ENCODE results near the gene IRS1. TPM values are rescaled to one million over a fixed set of nuclear protein-coding genes. Genes with fewer than 3 reads are reported as not detected.

Gene IRS1
- total RNA-seq, 1 donor from 2014 or later = 12.6 TPM

- FAIRE-seq (no peak), DNase-seq (ENCODE audit: low read depth) (no peak)
- TF ChIP-seq CTCF (IDR thresholded peaks at IDR 0.05; ENCODE audit: insufficient read depth, low read length, severe bottlenecking) = no peak
- Histone ChIP-seq H3K27me3 (ENCODE audit: control insufficient read depth, insufficient read depth, low read length) (no peaks in the 10 kb centered on the region), H3K36me3 (ENCODE audit: control insufficient read depth, insufficient read depth, low read length) (no peaks in the 10 kb centered on the region), H3K4me3 (ENCODE audit: low read depth, low read length) (no peak overlapping the region)
Measured at GRCh38 chr2:226693521-226693920, 106.1 kb downstream of the IRS1 start.

- FAIRE-seq = no peak
- Histone ChIP-seq H3K36me3 (ENCODE audit: control insufficient read depth, insufficient read depth, low read length) (no peaks in the 10 kb centered on the region), H3K27me3 (ENCODE audit: control insufficient read depth, insufficient read depth, low read length) (no peaks in the 10 kb centered on the region), H3K4me3 (ENCODE audit: low read depth, low read length) (no peak overlapping the region)
- peak; percentile 82 for DNase-seq (ENCODE audit: low read depth)
- TF ChIP-seq CTCF (IDR thresholded peaks at IDR 0.05; ENCODE audit: insufficient read depth, low read length, severe bottlenecking) = no peak
Measured at GRCh38 chr2:226692521-226693126, 107.0 kb downstream of the IRS1 start.

- no peak for TF ChIP-seq CTCF (IDR thresholded peaks at IDR 0.05; ENCODE audit: insufficient read depth, low read length, severe bottlenecking)
- Histone ChIP-seq H3K36me3 (ENCODE audit: control insufficient read depth, insufficient read depth, low read length) (no peaks in the 10 kb centered on the region), H3K27me3 (ENCODE audit: control insufficient read depth, insufficient read depth, low read length) (no peaks in the 10 kb centered on the region), H3K4me3 (ENCODE audit: low read depth, low read length) (no peak overlapping the region)
- peak; percentile 88 for DNase-seq (ENCODE audit: low read depth)
- no peak for FAIRE-seq
Measured at GRCh38 chr2:226691255-226691654, 108.4 kb downstream of the IRS1 start.

- no peak for TF ChIP-seq CTCF (IDR thresholded peaks at IDR 0.05; ENCODE audit: insufficient read depth, low read length, severe bottlenecking)
- no peak for DNase-seq (ENCODE audit: low read depth)
- Histone ChIP-seq H3K27me3 (ENCODE audit: control insufficient read depth, insufficient read depth, low read length) (no peaks in the 10 kb centered on the region), H3K4me3 (ENCODE audit: low read depth, low read length) (no peak overlapping the region), H3K36me3 (ENCODE audit: control insufficient read depth, insufficient read depth, low read length) (no peaks in the 10 kb centered on the region)
- no peak for FAIRE-seq
Measured at GRCh38 chr2:226690461-226691024, 109.1 kb downstream of the IRS1 start.

GRCh38 chr2:226687641-226688253, 111.9 kb downstream of the IRS1 start:
- DNase-seq (ENCODE audit: low read depth) (peak; percentile 33), FAIRE-seq (no peak)
- Histone ChIP-seq H3K27me3 (ENCODE audit: control insufficient read depth, insufficient read depth, low read length) (no peaks in the 10 kb centered on the region), H3K36me3 (ENCODE audit: control insufficient read depth, insufficient read depth, low read length) (no peaks in the 10 kb centered on the region), H3K4me3 (ENCODE audit: low read depth, low read length) (no peak overlapping the region)
- no peak for TF ChIP-seq CTCF (IDR thresholded peaks at IDR 0.05; ENCODE audit: insufficient read depth, low read length, severe bottlenecking)

All from bronchial epithelial cell (primary cell).